PC-3 (cell line): ENCODE results near the gene MYO3B.

Experiments
- CTCF ChIP-seq: fragments of 300-600 bp; sonication (generic); conservative IDR thresholded peaks from 2 replicates; pipeline ENCODE4 v1.5.1; 2017; ENCODE audit warnings: antibody characterized with exemption, low read depth, mild to moderate bottlenecking, low read length
- EZH2 ChIP-seq: fragments of 300-600 bp; sonication (generic); IDR thresholded peaks from one replicate; pipeline ENCODE4 v1.6.1; 2017; ENCODE audit warnings: antibody characterized with exemption, mild to moderate bottlenecking, low read length; ENCODE audit not compliant: unreplicated experiment
- EZH2phosphoT487 ChIP-seq: fragments of 300-600 bp; sonication (generic); IDR thresholded peaks from 2 replicates; pipeline ENCODE4 v1.6.1; 2018; ENCODE audit warnings: mild to moderate bottlenecking, antibody characterized with exemption, low read length, borderline replicate concordance

- TF ChIP-seq EZH2 (no peak), CTCF (no peak), EZH2phosphoT487 (no peak)
These were observed 233.7 kb downstream of the MYO3B start for GRCh38 chr2:170411660-170412059.
